Measurements from ENCODE around the gene WNT6.

Gene WNT6

DNA sequence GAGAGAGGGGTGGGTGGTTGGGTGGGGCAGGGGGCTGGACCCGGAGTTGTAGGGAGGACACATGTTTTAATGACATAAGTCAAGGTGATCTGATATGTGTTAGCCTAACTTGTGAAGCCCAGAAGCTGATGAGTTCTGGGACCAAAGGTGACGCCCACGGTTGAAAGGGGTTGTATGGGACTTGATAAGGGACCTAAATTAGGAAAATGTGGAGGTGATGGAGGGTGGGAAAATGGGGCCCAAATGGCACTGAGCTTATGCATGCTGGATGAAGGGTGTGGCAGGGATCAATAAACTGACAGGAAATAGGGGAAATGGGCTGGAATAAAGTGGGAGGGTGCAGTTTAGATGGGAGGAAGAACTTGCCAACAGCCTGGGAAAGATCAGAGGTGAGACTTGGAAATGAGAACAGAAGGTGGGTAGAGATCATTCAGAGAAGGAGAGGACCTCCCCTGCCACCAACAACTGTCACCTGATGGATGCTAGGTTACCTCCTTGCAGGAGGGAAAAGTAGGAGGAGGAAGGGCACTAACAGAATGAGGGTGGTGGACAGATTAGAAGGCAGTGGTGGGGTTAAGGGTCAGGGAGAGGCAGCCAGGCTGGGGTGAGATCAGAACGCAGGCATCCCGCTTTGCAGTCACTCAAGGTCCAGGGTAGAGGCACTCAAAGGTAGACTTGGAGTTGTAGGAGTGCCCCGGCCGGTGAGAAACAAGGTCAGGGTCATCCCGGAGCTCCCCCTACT is 36.3 kb downstream of the WNT6 start:
- Histone ChIP-seq H3K4me1 (ENCODE audit: control insufficient read depth, insufficient read depth, low read length) (peaks cover 36% of the 10 kb centered on the region), H3K27me3 (ENCODE audit: control insufficient read depth, insufficient read depth, low read length) (peaks cover 98% of the 10 kb centered on the region), H3K36me3 (ENCODE audit: control insufficient read depth, insufficient read depth, low read length) (no peaks in the 10 kb centered on the region), H3K9ac (ENCODE audit: low read depth, low read length) (no peak overlapping the region), H3K4me3 (ENCODE audit: low read depth, low read length) (0 out of 2 replicates have a peak overlapping the region, but pooled peaks have one; percentile 52), H3K9me3 (ENCODE audit: control insufficient read depth, insufficient read depth, low read length) (no peaks in the 10 kb centered on the region; the same call in 1 of the 2 replicates), H3K27ac (ENCODE audit: low read depth, low read length) (no peak overlapping the region)

DNA sequence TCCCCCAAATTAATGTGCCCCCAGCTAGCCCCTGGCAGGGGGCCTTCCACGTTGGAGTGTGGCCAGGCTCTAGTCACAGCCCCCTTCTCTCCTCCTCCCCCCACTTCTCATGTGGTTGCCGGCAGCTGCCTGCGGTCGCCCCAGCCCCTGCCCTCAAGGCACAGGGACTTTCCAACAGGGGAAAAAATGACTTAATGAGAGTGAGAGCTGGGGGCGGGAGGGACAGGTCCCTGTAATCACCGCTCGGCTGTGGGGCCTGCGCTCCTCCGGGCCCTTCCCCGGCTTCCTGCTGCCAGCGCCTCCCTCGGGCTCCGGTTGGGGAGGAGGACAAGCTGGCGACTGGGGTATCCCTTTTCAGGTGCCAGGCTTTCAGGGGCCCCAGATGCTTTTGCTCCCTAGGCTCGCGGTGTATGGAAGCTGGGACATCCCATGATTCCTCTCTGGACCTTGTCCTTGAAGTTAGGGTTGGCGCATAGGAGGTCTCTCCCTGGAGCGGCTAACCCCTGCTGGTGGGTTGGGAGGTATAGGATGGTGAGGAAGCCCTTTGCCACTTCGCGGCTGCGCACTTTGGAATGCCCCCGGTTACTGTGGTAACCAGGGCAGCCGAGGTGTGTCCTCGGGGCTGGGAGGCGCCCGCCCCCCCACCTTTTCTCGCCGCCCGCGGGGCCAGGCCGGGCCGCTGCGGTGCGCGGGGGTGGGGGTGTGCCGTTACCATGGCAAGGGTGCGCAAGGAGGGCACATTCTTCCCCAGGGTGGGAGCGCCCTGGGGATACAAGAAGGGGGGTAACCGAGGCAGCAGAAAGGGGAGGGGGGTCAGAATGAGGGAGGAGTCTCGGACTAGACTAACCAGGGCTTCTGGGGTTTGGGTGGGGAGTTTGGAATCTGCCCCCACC is 37.1 kb downstream of the WNT6 start:
- Histone ChIP-seq H3K36me3 (ENCODE audit: control insufficient read depth, insufficient read depth, low read length) (no peaks in the 10 kb centered on the region), H3K27me3 (ENCODE audit: control insufficient read depth, insufficient read depth, low read length) (peaks cover 98% of the 10 kb centered on the region), H3K4me3 (ENCODE audit: low read depth, low read length) (peak overlapping the region; percentile 52), H3K27ac (ENCODE audit: low read depth, low read length) (no peak overlapping the region), H3K9ac (ENCODE audit: low read depth, low read length) (no peak overlapping the region), H3K9me3 (ENCODE audit: control insufficient read depth, insufficient read depth, low read length) (no peaks in the 10 kb centered on the region; the same call in 1 of the 2 replicates), H3K4me1 (ENCODE audit: control insufficient read depth, insufficient read depth, low read length) (peaks cover 36% of the 10 kb centered on the region)

DNA sequence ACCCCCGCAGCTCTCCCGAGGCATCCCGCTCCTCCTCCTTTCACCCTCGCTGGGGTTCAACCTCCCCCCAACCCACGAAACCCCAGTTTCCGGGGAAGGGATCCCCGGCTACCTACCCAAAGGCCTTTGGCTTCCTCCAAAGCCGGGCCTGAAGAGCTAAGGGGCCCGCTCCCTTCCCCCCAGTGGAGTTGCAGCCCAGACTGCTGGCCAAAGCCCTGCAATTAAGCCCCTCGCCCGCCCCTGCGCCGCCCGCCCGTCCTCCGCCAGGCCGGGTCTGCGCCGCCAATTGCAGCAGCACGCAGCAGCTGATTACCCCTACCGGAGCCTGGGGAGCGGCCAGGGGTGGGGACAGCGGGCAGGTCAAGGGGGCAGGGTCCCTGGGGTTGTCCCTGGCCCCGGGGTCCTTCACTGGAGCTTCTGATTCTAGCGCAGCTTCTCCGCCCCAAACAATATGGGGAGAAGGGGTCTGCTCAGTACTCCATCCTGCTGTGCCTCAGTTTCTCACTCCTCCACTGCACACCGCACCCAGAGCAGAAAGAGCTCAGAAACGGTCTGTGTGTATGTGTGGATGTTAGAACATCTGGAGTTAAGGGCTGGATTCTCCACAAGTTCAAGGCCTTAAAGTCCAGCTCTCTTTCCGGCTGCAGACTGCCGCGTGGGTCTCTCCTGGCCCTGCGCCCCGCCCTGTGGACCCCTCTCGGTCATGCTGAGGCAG is 37.9 kb downstream of the WNT6 start:
- peaks cover 36% of the 10 kb centered on the region for H3K4me1 ChIP-seq (ENCODE audit: control insufficient read depth, insufficient read depth, low read length)
- no peak overlapping the region for H3K27ac ChIP-seq (ENCODE audit: low read depth, low read length)
- no peak overlapping the region for H3K9ac ChIP-seq (ENCODE audit: low read depth, low read length)

DNA sequence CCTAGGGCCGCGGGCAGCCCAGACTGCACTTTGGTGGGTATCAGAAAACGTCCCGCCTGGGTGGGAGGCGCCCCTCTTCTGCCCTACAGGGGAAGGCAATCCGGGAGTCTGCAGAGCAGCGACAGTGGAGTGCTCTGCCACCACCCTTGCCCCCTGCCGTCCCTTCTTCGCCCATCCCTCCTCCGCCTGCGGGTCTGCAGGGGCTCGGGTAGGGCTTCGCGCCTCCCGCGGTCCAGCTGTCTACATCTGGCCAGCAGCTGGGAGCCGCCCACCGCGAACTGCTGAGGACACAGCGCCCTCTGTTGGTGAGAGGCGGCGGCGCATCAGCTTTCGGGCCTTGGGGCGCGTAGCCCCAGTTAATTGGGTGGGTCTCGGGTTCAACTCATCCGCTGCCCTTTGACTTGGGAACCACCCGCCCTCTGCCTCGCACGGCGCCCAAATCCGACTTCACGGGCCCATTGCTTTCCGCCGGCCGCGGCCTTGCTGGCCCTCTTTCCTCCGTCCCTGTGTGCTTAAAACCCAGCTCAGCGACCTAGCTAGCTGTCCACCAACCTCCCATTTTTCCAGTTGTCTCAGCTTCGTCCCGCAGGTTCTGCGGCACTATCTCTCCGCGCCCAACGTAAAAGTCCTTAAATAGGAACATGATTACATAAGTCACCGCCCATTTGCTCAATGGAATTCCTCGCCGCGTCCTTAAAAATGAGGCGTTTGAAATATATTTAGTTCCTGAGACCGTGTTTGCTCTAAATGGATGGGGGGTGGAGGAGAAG is 38.7 kb downstream of the WNT6 start:
- no peaks in the 10 kb centered on the region for H3K36me3 ChIP-seq (ENCODE audit: control insufficient read depth, insufficient read depth, low read length)
- H3K9me3 ChIP-seq (ENCODE audit: control insufficient read depth, insufficient read depth, low read length): no peaks in the 10 kb centered on the region; the same call in 1 of the 2 replicates
- peak overlapping the region; percentile 31; the same call in 1 of the 2 replicates for H3K4me3 ChIP-seq (ENCODE audit: low read depth, low read length)
- H3K4me1 ChIP-seq (ENCODE audit: control insufficient read depth, insufficient read depth, low read length): peaks cover 34% of the 10 kb centered on the region
- no peak overlapping the region for H3K27ac ChIP-seq (ENCODE audit: low read depth, low read length)
- H3K27me3 ChIP-seq (ENCODE audit: control insufficient read depth, insufficient read depth, low read length): peaks cover 98% of the 10 kb centered on the region
- no peak overlapping the region for H3K9ac ChIP-seq (ENCODE audit: low read depth, low read length)

More for the DNA sequence above, 37.9 kb downstream of the WNT6 start:
- Histone ChIP-seq H3K4me3 (ENCODE audit: low read depth, low read length) (peak overlapping the region; percentile 52), H3K27me3 (ENCODE audit: control insufficient read depth, insufficient read depth, low read length) (peaks cover 98% of the 10 kb centered on the region), H3K36me3 (ENCODE audit: control insufficient read depth, insufficient read depth, low read length) (no peaks in the 10 kb centered on the region), H3K9me3 (ENCODE audit: control insufficient read depth, insufficient read depth, low read length) (no peaks in the 10 kb centered on the region; the same call in 1 of the 2 replicates)

DNA sequence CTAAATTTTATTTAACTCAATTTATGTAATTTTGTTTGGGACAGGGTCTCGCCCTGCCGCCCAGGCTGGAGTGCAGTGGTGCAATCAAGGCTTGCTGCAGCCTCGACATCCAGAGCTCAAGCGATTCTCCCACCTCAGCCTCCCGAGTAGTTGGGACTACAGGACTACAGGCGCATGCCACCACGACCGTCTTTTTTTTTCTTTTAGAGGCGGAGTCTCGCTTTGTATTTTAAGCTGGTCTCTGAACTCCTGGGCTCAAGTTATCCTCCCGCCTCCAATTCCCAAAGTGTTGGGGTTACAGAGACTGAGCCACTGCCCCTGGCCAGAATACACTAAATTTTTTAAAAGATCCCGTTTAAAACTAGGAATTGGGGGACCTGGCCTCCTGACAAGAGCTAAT is 39.5 kb downstream of the WNT6 start:
- Histone ChIP-seq H3K9ac (ENCODE audit: low read depth, low read length) (no peak overlapping the region), H3K27ac (ENCODE audit: low read depth, low read length) (no peak overlapping the region), H3K4me3 (ENCODE audit: low read depth, low read length) (no peak overlapping the region), H3K4me1 (ENCODE audit: control insufficient read depth, insufficient read depth, low read length) (peaks cover 31% of the 10 kb centered on the region), H3K27me3 (ENCODE audit: control insufficient read depth, insufficient read depth, low read length) (peaks cover 96% of the 10 kb centered on the region), H3K9me3 (ENCODE audit: control insufficient read depth, insufficient read depth, low read length) (no peaks in the 10 kb centered on the region; the same call in 1 of the 2 replicates), H3K36me3 (ENCODE audit: control insufficient read depth, insufficient read depth, low read length) (no peaks in the 10 kb centered on the region)

- H3K36me3 ChIP-seq (ENCODE audit: control insufficient read depth, insufficient read depth, low read length): no peaks in the 10 kb centered on the region
- H3K4me1 ChIP-seq (ENCODE audit: control insufficient read depth, insufficient read depth, low read length): no peaks in the 10 kb centered on the region; the same call in 1 of the 2 replicates
- H3K9ac ChIP-seq (ENCODE audit: low read depth, low read length): no peak overlapping the region
- H3K4me3 ChIP-seq (ENCODE audit: low read depth, low read length): no peak overlapping the region
- no peak overlapping the region for H3K27ac ChIP-seq (ENCODE audit: low read depth, low read length)
- H3K9me3 ChIP-seq (ENCODE audit: control insufficient read depth, insufficient read depth, low read length): no peaks in the 10 kb centered on the region; the same call in 1 of the 2 replicates
- peaks cover 87% of the 10 kb centered on the region for H3K27me3 ChIP-seq (ENCODE audit: control insufficient read depth, insufficient read depth, low read length)
These were observed 42.8 kb downstream of the WNT6 start for GRCh38 chr2:218902427-218902826.

- Histone ChIP-seq H3K4me1 (ENCODE audit: control insufficient read depth, insufficient read depth, low read length) (no peaks in the 10 kb centered on the region), H3K9me3 (ENCODE audit: control insufficient read depth, insufficient read depth, low read length) (no peaks in the 10 kb centered on the region; the same call in 1 of the 2 replicates), H3K27ac (ENCODE audit: low read depth, low read length) (no peak overlapping the region), H3K27me3 (ENCODE audit: control insufficient read depth, insufficient read depth, low read length) (peaks cover 80% of the 10 kb centered on the region), H3K9ac (ENCODE audit: low read depth, low read length) (no peak overlapping the region), H3K36me3 (ENCODE audit: control insufficient read depth, insufficient read depth, low read length) (no peaks in the 10 kb centered on the region), H3K4me3 (ENCODE audit: low read depth, low read length) (no peak overlapping the region)
These were observed 44.6 kb downstream of the WNT6 start for GRCh38 chr2:218904176-218904575.

- Histone ChIP-seq H3K27ac (ENCODE audit: low read depth, low read length) (peak overlapping the region; percentile 83), H3K9me3 (ENCODE audit: control insufficient read depth, insufficient read depth, low read length) (no peaks in the 10 kb centered on the region), H3K27me3 (ENCODE audit: control insufficient read depth, insufficient read depth, low read length) (peaks cover 36% of the 10 kb centered on the region), H3K4me1 (ENCODE audit: control insufficient read depth, insufficient read depth, low read length) (peaks cover 2% of the 10 kb centered on the region; the same call in 1 of the 2 replicates), H3K36me3 (ENCODE audit: control insufficient read depth, insufficient read depth, low read length) (no peaks in the 10 kb centered on the region), H3K9ac (ENCODE audit: low read depth, low read length) (peak overlapping the region; percentile 70), H3K4me3 (ENCODE audit: low read depth, low read length) (peak overlapping the region; percentile 76)
These were observed 49.4 kb downstream of the WNT6 start for GRCh38 chr2:218908721-218909619.

GRCh38 chr2:218910741-218911140 is 51.1 kb downstream of the WNT6 start:
- peaks cover 22% of the 10 kb centered on the region for H3K27me3 ChIP-seq (ENCODE audit: control insufficient read depth, insufficient read depth, low read length)
- no peak overlapping the region for H3K9ac ChIP-seq (ENCODE audit: low read depth, low read length)
- peaks cover 2% of the 10 kb centered on the region; the same call in 1 of the 2 replicates for H3K4me1 ChIP-seq (ENCODE audit: control insufficient read depth, insufficient read depth, low read length)
- H3K4me3 ChIP-seq (ENCODE audit: low read depth, low read length): no peak overlapping the region
- no peak overlapping the region for H3K27ac ChIP-seq (ENCODE audit: low read depth, low read length)
- H3K9me3 ChIP-seq (ENCODE audit: control insufficient read depth, insufficient read depth, low read length): no peaks in the 10 kb centered on the region
- no peaks in the 10 kb centered on the region for H3K36me3 ChIP-seq (ENCODE audit: control insufficient read depth, insufficient read depth, low read length)

All from HUES48 (cell line).